ENCODE measurements around the gene PXN.

DNA sequence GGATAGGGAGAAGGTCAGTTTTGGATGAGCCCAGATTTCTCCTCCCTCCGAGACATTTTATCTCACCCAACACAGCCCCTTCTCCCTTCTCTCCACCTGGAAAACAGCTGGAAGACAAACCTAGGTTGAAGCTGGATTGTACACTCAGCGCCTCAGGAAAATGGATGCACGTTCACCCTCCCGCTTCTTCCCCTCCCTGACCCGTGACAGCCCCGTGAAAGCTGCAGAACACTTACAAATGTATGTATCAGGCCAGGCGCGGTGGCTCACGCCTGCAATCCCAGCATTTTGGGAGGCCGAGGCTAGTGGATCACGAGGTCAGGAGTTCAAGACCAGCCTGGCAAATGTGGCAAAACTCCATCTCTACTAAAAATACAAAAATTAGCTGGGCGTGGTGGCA is 22.0 kb upstream of the PXN start:
- TF ChIP-seq, protein P1, sequence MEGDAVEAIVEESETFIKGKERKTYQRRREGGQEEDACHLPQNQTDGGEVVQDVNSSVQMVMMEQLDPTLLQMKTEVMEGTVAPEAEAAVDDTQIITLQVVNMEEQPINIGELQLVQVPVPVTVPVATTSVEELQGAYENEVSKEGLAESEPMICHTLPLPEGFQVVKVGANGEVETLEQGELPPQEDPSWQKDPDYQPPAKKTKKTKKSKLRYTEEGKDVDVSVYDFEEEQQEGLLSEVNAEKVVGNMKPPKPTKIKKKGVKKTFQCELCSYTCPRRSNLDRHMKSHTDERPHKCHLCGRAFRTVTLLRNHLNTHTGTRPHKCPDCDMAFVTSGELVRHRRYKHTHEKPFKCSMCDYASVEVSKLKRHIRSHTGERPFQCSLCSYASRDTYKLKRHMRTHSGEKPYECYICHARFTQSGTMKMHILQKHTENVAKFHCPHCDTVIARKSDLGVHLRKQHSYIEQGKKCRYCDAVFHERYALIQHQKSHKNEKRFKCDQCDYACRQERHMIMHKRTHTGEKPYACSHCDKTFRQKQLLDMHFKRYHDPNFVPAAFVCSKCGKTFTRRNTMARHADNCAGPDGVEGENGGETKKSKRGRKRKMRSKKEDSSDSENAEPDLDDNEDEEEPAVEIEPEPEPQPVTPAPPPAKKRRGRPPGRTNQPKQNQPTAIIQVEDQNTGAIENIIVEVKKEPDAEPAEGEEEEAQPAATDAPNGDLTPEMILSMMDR (IDR thresholded peaks at IDR 0.05) = no peak
- no peak for TF ChIP-seq POLR2A (IDR thresholded peaks at IDR 0.05)
